Peyer's patch (tissue), 4 donors: ENCODE measurements around the gene NR1I2. TPM values are rescaled to one million over a fixed set of nuclear protein-coding genes. Genes with fewer than 3 reads are reported as not detected.

Experiments used
- DNase-seq, 3 donors: peaks; one replicate each; pipeline ENCODE4 v3.0.0-alpha.2; 2017 to 2019
- H3K27ac ChIP-seq, 4 donors: fragments of 200-600 bp; sonication (generic); one replicate each; pipeline ENCODE4 v1.5.1; 2016 to 2019
- H3K27me3 ChIP-seq, 2 donors: fragments of 200-600 bp; sonication (generic); one replicate each; pipeline ENCODE4 v1.5.1; 2019
- H3K36me3 ChIP-seq, 3 donors: fragments of 200-600 bp; sonication (generic); one replicate each; pipeline ENCODE4 v1.5.1; 2016 to 2019
- H3K4me1 ChIP-seq, 4 donors: fragments of 200-600 bp; sonication (generic); one replicate each; pipeline ENCODE4 v1.5.1; 2016 to 2019
- H3K4me3 ChIP-seq, 4 donors: fragments of 200-600 bp; sonication (generic); 1 replicate in 3 of 4; 2 replicates in 1 of 4; pipeline ENCODE4 v1.5.1; 2016 to 2019; ENCODE audit warnings: mild to moderate bottlenecking in 1 of 4
- H3K9me3 ChIP-seq, 4 donors: fragments of 200-600 bp; sonication (generic); one replicate each; pipeline ENCODE4 v1.5.1; 2016 to 2019; ENCODE audit warnings: mild to moderate bottlenecking in 1 of 4
- CTCF ChIP-seq, 6 experiments: fragments of 450-650 bp in 4 of 6; fragments of 200-600 bp in 2 of 6; sonication (generic) in 1 of 6; IDR thresholded peaks; one replicate each; pipeline ENCODE4 v1.5.1; 2017 to 2019; ENCODE audit warnings: antibody characterized with exemption in 6 of 6, mild to moderate bottlenecking in 3 of 6, moderate library complexity in 1 of 6
- POLR2A ChIP-seq, 2 donors: fragments of 450-650 bp; IDR thresholded peaks; one replicate each; pipeline ENCODE4 v1.5.1; 2017; ENCODE audit warnings: antibody characterized with exemption in 2 of 2, mild to moderate bottlenecking in 2 of 2, moderate library complexity in 2 of 2
- total RNA-seq, 4 donors: library from RNA; depleted of rRNA; stranded (reverse); fragments of >200 nt; gene quantifications; one replicate each; pipeline ENCODE4 v1.1.0, GENCODE V29; 2016

NR1I2 gene
- total RNA-seq, 4 donors from 2014 or later: 56.9 to 572 (median 406) TPM

- H3K27me3 ChIP-seq: no peaks in the 10 kb centered on the region
- H3K36me3 ChIP-seq: peaks cover 0 to 7% (median 0%) of the 10 kb centered on the region in 3 donors
- no peak overlapping the region for H3K4me3 ChIP-seq
- no peaks in the 10 kb centered on the region for H3K4me1 ChIP-seq
- no peaks in the 10 kb centered on the region for H3K9me3 ChIP-seq
- no peak overlapping the region for H3K27ac ChIP-seq
- no peak for TF ChIP-seq CTCF (IDR thresholded peaks at IDR 0.05)
- TF ChIP-seq POLR2A (IDR thresholded peaks at IDR 0.05): no peak
- no peak for DNase-seq
These were observed 60.0 kb downstream of the NR1I2 start for GRCh38 chr3:119841808-119842471.

- Histone ChIP-seq H3K27me3 (no peaks in the 10 kb centered on the region), H3K27ac (no peak overlapping the region), H3K36me3 (peaks cover 0 to 3% (median 0%) of the 10 kb centered on the region in 3 donors), H3K4me1 (no peaks in the 10 kb centered on the region), H3K4me3 (no peak overlapping the region), H3K9me3 (no peaks in the 10 kb centered on the region)
- no peak for DNase-seq
- TF ChIP-seq POLR2A (IDR thresholded peaks at IDR 0.05) (no peak), CTCF (IDR thresholded peaks at IDR 0.05) (no peak)
These were observed 67.2 kb downstream of the NR1I2 start for GRCh38 chr3:119849126-119849525.

GRCh38 chr3:119856695-119857094 lies 74.8 kb downstream of the NR1I2 start:
- no peak for DNase-seq
- Histone ChIP-seq H3K4me1 (no peaks in the 10 kb centered on the region), H3K36me3 (peaks cover 0 to 26% (median 0%) of the 10 kb centered on the region in 3 donors), H3K4me3 (no peak overlapping the region), H3K27me3 (no peaks in the 10 kb centered on the region), H3K9me3 (no peaks in the 10 kb centered on the region), H3K27ac (no peak overlapping the region)
- TF ChIP-seq CTCF (IDR thresholded peaks at IDR 0.05) (no peak), POLR2A (IDR thresholded peaks at IDR 0.05) (no peak)

- Histone ChIP-seq H3K4me3 (no peak overlapping the region), H3K9me3 (no peaks in the 10 kb centered on the region), H3K27ac (no peak overlapping the region), H3K4me1 (no peaks in the 10 kb centered on the region), H3K36me3 (peaks cover 0 to 39% (median 0%) of the 10 kb centered on the region in 3 donors), H3K27me3 (no peaks in the 10 kb centered on the region)
- no peak for DNase-seq
- no peak for TF ChIP-seq POLR2A (IDR thresholded peaks at IDR 0.05)
- no peak for TF ChIP-seq CTCF (IDR thresholded peaks at IDR 0.05)
These were observed 77.1 kb downstream of the NR1I2 start for GRCh38 chr3:119858957-119859356.

- Histone ChIP-seq H3K27ac (no peak overlapping the region), H3K9me3 (no peaks in the 10 kb centered on the region), H3K27me3 (no peaks in the 10 kb centered on the region), H3K4me3 (no peak overlapping the region), H3K36me3 (peaks cover 0 to 39% (median 0%) of the 10 kb centered on the region in 3 donors), H3K4me1 (no peaks in the 10 kb centered on the region)
- TF ChIP-seq POLR2A (IDR thresholded peaks at IDR 0.05): no peak
- no peak for TF ChIP-seq CTCF (IDR thresholded peaks at IDR 0.05)
- DNase-seq: no peak
These were observed 77.8 kb downstream of the NR1I2 start for GRCh38 chr3:119859728-119860127.
